GM18498 (cell line): ENCODE results near the gene AGK.

ENCODE experiments used
- ATAC-seq: cut with Tn5 transposase; IDR thresholded peaks from one replicate; pipeline ENCODE4 v1.9.1; 2021; ENCODE audit warnings: mild to moderate bottlenecking, moderate library complexity; ENCODE audit not compliant: unreplicated experiment

AGK gene

GRCh38 chr7:141700848-141701371, 149.7 kb downstream of the AGK start:
- no peak for ATAC-seq

DNA sequence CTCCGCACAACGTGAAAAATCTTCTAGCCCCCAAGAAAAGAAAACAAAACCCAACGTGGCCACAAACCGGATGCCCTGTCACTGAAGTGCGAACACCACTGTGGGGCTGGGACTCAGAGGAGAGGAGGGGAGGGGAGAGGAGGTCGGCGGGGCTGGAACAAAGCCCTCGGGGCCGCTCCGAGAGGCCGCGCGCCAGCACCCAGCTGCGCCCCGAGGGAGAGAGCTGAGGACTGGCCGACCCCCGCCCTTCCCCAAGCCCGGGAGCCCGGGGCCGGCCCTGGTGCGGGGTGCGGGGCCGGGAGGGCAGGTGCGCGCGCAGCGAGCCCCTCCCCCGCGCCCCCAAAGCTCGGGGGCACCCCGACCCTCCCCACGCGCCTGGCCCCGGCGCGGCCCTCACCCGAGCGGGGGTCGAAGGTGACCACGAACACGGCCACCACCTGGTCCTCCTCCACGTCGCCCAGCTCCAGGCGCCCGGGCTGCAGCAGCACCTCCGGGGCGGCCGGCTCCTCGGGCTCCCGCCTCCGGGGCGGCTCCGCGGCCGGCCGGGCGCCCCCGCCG, 150.4 kb downstream of the AGK start:
- ATAC-seq = peak; percentile 87

- peak; percentile 83 for ATAC-seq
Observed at GRCh38 chr7:141702047-141702567, 150.9 kb downstream of the AGK start, which contains the start of gene DENND11. Gene DENND11, minus strand, starts transcription at chr7:141702166. Its CDS starts 13 bp downstream, at chr7:141702153.

- no peak for ATAC-seq
Observed at GRCh38 chr7:141702892-141703291, 151.7 kb downstream of the AGK start.

DNA sequence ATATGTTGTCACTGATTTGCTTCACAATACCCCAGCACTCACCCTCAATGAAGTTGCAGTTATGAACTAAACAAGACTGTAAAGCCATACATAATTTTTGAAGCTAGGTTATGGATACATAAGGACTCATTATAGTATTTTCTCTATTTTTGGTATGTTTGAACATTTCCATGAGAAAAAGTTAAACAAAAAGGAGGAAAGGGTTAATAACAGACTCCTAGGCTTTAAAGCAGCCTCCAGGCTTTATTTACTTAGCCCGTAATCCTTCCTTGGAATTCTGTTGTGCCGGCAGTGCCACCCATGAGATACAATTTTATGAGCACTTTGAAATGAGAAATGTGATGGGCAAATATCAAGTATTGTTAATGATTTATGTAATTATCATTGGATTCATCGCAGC, 152.9 kb downstream of the AGK start:
- ATAC-seq = no peak

GRCh38 chr7:141704741-141705140, 153.5 kb downstream of the AGK start:
- no peak for ATAC-seq
